GM12865 (cell line): ENCODE data around the gene MED16.
A peak's percentile ranks its signal among the peaks of the same experiment; 100 is the strongest.

Source experiments
- DNase-seq: peaks from one replicate; pipeline ENCODE4 v3.0.0; 2010; ENCODE audit warnings: low read depth
- H3K4me3 ChIP-seq: 2 replicates; pipeline ENCODE4 v1.5.1; 2011; ENCODE audit warnings: mild to moderate bottlenecking, low read depth, low read length, control low read depth
- CTCF ChIP-seq: IDR thresholded peaks from 2 replicates; pipeline ENCODE4 v1.5.1; 2011; ENCODE audit warnings: low read length, control low read depth, low read depth, inconsistent platforms; ENCODE audit not compliant: insufficient read depth; ENCODE audit errors: missing control alignments

The MED16 gene

GRCh38 chr19:916645-917322 is 23.8 kb upstream of the MED16 start:
- H3K4me3 ChIP-seq, result no peak overlapping the region
- DNase-seq, result no peak
- TF ChIP-seq CTCF, result no peak

DNA sequence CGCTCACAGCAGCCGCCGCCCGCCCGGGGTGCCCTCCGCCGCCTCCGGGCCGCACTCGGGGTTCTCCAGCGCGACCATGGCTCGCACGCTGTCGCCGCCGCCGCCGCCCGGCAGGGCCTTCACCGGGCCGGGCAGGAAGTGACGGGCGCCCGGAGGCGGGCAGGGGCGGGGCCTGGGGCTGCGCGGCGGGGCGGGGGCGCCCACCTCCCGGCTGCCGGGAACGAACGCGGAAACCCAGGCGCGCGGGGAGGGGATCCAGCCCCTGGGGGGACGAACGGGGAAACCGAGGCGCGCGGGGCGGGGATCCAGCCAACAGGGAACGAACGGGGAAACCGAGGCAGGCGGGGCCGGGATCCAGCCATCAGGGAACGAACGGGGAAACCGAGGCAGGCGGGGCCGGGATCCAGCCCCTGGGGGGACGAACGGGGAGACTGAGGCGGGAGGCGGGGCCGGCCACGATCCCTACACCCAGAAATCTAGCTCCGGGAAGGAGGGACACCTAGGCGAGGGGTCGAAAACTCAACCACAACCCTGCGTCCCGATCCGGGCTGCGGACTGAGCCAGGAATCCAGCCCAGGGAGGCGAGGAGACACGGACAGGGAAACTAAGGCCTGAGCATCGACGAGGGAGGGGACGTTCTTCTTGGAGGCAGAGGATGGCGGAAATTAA is 20.2 kb upstream of the MED16 start, which contains the start of gene R3HDM4:
Gene R3HDM4, minus strand, starts transcription at position 140 of the 669 bp plus-strand sequence. Its CDS starts 62 bp downstream, at position 78.
- TF ChIP-seq CTCF, result no peak
- H3K4me3 ChIP-seq, result peak within 1 kb of the TSS; percentile 87
- peak; percentile 82 for DNase-seq

DNA sequence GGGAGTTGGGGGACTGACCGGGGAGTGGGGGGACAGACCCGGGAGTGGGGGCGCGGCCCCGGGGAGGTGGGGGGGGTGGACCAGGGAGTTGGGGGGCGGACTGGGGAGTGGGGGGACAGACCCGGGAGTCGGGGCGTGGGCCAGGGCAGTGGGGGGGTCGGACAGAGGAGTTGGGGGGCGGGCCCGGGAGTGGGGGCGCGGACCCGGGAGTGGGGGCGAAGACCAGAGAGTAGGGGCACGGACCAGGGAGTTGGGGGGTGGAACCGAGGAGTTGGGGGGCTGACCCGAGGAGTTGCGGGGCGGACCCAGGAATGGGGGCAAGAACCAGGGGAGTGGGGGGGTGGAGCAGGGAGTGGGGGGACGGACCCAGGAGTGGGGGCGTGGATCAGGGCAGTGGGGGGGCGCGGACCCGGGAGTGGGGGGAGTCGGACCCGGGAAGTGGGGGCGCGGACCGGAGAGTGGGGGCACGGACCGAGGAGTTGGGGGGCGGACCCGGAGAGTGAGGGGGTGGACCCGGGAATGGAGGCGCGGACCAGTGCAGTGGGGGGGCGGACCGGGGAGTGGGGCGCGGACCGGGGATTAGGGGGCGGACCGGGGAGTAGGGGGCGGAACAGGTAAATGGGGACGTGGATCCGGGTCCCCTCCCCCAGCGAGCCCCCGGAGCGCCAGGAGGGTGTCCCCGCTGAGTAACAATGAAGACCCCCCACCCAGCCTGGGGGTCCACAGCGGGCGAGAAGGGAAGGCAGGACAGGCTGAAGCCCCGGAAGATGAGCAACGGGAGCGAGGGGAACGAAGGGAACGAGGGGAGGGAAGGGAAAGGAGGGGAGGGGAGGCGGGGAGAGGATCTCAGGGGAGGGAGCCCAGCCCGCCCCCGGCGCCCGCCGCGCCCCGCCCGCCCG is 19.4 kb upstream of the MED16 start:
- TF ChIP-seq CTCF, result no peak
- peak; percentile 51 for DNase-seq
- H3K4me3 ChIP-seq, result peak overlapping the region; percentile 82

GRCh38 chr19:911197-912033 is 18.4 kb upstream of the MED16 start:
- TF ChIP-seq CTCF, result no peak
- peak overlapping the region; percentile 43 for H3K4me3 ChIP-seq
- no peak for DNase-seq

- H3K4me3 ChIP-seq, result no peak overlapping the region
- no peak for TF ChIP-seq CTCF
- peak; percentile 64 for DNase-seq
These were observed 14.3 kb upstream of the MED16 start for GRCh38 chr19:907183-907853.

DNA sequence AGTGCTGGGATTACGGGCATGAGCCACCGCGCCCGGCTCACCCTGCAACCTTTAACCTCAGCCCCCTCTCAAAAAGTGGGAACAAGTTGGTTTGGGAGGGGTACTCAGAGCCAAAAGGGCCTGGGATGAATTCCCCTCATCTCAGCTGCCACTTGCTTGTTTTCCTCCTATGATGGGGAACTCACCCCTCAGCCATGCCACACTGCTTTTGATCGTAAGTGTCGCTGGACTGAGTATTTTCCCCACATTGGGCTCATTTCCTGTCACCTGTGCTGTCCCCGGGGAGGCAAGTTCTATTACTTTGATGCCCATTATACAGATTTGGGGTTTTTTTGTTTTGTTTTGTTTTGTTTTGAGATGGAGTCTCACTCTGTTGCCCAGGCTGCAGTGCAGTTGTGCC is 13.5 kb upstream of the MED16 start:
- no peak overlapping the region for H3K4me3 ChIP-seq
- TF ChIP-seq CTCF, result no peak
- peak; percentile 66 for DNase-seq
